Activated CD8-positive, alpha-beta T cell treated with anti-CD3 and anti-CD28 coated beads for 36 hours (primary cell): ENCODE data around the gene MLC1. TPM values are rescaled to one million over a fixed set of nuclear protein-coding genes. Genes with fewer than 3 reads are reported as not detected.

ENCODE experiments used
- ATAC-seq: fragments of 200-7000 bp; cut with Tn5 transposase; one replicate; pipeline ENCODE4 v1.10.0; 2021; ENCODE audit warnings: mild to moderate bottlenecking, moderate library complexity
- CTCF ChIA-PET: fragments of 350-600 bp; sonication (Branson Sonifier 250); formaldehyde crosslinking; loops from one replicate; lab custom pipeline; 2021; ENCODE audit warnings: antibody characterized with exemption; lab: Charles Lee
- POLR2A ChIA-PET: fragments of 350-600 bp; sonication (Branson Sonifier 250); formaldehyde crosslinking; loops from one replicate; lab custom pipeline; 2021; ENCODE audit warnings: antibody characterized with exemption; lab: Charles Lee
- DNase-seq: peaks from one replicate; pipeline ENCODE4 v3.0.0-alpha.2; 2020
- H3K27ac Mint-ChIP-seq: one replicate; pipeline ENCODE4 v1.8.0; 2021; ENCODE audit warnings: mild to moderate bottlenecking, mixed read lengths
- H3K27me3 Mint-ChIP-seq: one replicate; pipeline ENCODE4 v1.8.0; 2021; ENCODE audit warnings: mixed read lengths
- H3K36me3 Mint-ChIP-seq: one replicate; pipeline ENCODE4 v1.8.0; 2021; ENCODE audit warnings: low read depth, mixed read lengths
- H3K4me1 Mint-ChIP-seq: one replicate; pipeline ENCODE4 v1.8.0; 2021; ENCODE audit warnings: low read depth, mixed read lengths
- H3K4me3 Mint-ChIP-seq: one replicate; pipeline ENCODE4 v1.8.0; 2021; ENCODE audit warnings: mild to moderate bottlenecking, moderate library complexity, mixed read lengths
- H3K9me3 Mint-ChIP-seq: one replicate; pipeline ENCODE4 v1.8.0; 2021; ENCODE audit warnings: mixed read lengths
- intact Hi-C: fragments of 100-400 bp; cut with micrococcal nuclease; formaldehyde crosslinking; loops from one replicate; pipeline ENCODE4 v1.10.0; 2022
- total RNA-seq, 2 experiments: library from RNA; stranded (reverse); gene quantifications; one replicate each; pipeline ENCODE4 v1.2.3, GENCODE V29; 2021
- TF ChIP-seq, protein P1 (sequence below): fragments of 200-600 bp; IDR thresholded peaks from one replicate; pipeline ENCODE4 v1.8.0; 2022; ENCODE audit warnings: antibody characterized with exemption, mild to moderate bottlenecking

The MLC1 gene
- total RNA-seq, 2 experiments from 2014 or later, result 1.3 to 1.5 TPM

DNA sequence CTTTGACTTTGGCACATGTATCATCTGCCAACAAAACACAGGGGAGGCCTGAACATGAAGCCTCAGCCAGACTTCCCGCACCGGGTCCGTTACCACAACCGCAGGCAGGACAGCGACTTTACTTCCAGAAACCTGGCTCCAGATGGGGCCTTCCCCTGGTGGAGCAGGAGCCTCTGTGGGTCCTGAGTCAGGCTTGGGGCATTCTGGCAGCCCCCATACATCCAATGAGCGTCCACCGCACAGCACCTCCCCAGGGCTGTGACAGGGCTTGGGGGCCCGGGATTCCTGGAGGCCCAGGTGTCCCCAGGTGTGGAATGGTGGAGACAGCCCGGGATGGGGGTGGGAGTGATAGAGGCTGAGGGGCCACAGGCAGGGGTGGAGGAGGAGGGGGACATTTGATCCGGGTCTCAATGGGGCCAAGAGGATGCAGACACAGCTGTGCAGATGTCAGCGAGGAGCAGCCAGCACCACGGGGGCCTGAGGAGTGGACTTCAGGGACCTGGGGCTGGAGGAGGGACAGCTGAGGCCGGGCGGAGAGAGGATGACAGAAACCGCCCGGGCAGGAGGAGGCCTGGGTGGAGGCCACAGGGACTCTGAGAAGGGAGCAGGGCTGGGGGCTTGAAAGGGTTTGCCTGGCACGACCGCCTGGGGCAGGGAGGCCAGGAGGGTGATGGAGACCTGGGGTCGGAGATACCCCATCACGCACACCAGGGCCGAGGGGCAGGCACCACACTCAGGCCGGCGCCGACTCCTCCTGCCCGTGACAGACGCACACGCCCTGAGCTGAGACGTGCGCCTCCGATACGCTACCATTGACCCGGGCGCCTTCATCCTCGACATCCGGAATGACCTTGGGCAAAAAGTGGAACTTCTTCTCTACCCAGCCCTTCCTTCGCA, 35.7 kb downstream of the MLC1 start:
- ChIA-PET CTCF (no interaction called here), POLR2A (interaction anchor here (1.0 kb wide), 1 partner anchor 10 kb away, joined by 3 read pairs; no protein-coding TSS in a partner anchor)
- ATAC-seq (no peak), DNase-seq (no peak)
- intact Hi-C loops, result no loop called here
- peaks cover 7% of the 10 kb centered on the region for H3K27me3 Mint-ChIP-seq
- no peak overlapping the region for H3K27ac Mint-ChIP-seq
- no peaks in the 10 kb centered on the region for H3K36me3 Mint-ChIP-seq
- TF ChIP-seq, protein P1, sequence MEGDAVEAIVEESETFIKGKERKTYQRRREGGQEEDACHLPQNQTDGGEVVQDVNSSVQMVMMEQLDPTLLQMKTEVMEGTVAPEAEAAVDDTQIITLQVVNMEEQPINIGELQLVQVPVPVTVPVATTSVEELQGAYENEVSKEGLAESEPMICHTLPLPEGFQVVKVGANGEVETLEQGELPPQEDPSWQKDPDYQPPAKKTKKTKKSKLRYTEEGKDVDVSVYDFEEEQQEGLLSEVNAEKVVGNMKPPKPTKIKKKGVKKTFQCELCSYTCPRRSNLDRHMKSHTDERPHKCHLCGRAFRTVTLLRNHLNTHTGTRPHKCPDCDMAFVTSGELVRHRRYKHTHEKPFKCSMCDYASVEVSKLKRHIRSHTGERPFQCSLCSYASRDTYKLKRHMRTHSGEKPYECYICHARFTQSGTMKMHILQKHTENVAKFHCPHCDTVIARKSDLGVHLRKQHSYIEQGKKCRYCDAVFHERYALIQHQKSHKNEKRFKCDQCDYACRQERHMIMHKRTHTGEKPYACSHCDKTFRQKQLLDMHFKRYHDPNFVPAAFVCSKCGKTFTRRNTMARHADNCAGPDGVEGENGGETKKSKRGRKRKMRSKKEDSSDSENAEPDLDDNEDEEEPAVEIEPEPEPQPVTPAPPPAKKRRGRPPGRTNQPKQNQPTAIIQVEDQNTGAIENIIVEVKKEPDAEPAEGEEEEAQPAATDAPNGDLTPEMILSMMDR, result no peak
- H3K4me3 Mint-ChIP-seq, result no peak overlapping the region
- H3K9me3 Mint-ChIP-seq, result peaks cover 1% of the 10 kb centered on the region
- H3K4me1 Mint-ChIP-seq, result peaks cover 4% of the 10 kb centered on the region

DNA sequence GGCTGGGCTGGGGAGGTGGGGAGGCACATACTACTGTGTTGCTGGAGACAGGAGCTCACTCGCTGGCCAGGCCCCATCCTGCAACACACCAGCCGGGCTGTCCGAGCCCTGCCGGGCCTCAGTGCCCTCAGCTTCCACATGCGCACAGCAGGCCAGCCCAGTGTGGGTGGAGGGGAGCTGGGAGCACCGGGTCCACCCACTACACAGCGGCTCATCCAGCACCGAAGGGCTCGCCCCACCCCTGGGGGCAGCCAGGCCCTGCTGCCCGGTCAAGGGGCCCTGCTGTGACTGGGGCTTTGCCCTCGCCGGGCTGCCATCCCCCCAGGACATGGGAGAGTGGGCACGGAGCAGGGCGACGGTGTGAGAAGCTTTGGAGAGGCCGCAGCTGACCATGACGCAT, 36.4 kb downstream of the MLC1 start:
- POLR2A ChIA-PET, result no interaction called here
- no peak for DNase-seq
- Mint-ChIP-seq H3K27ac (no peak overlapping the region), H3K36me3 (no peaks in the 10 kb centered on the region), H3K4me1 (peaks cover 9% of the 10 kb centered on the region), H3K4me3 (no peak overlapping the region), H3K9me3 (peaks cover 1% of the 10 kb centered on the region), H3K27me3 (peaks cover 11% of the 10 kb centered on the region)
- ATAC-seq, result no peak
- CTCF ChIA-PET, result no interaction called here
- intact Hi-C loops, result no loop called here
- TF ChIP-seq, protein P1, result no peak

DNA sequence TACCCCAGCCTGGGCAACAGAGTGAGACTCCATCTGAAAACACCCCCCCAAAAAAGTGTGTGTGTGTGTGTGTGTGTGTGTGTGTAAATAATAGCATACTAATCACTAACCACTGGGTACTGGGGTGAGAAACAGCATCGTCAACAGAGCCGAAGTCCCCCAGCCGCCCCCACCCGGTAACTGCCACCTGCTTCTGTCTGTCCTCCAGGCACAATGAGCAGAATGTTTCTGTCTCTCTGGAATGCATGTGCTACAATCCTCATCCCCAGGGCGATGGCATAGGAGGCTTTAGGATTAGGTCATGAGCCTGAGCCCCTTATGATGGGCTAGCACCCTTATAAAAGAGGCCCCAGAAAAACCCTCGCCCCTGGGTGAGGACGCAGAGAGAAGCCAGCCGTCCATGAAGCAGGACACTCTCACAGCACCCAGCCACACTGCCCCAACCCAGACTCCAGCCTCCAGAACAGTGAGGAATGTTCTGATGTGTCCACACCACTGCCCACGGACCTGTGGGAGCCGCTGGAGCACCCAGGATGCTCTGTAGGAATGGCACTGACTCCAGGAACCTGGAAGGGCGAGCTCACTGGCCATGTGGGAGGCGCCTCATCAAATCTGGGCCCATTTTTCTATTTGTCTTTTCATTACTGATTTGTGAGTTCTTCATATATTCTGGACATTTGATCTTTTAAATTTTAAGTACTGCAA, 37.0 kb downstream of the MLC1 start:
- H3K27me3 Mint-ChIP-seq, result peaks cover 15% of the 10 kb centered on the region
- H3K36me3 Mint-ChIP-seq, result no peaks in the 10 kb centered on the region
- intact Hi-C loops, result no loop called here
- no peak for ATAC-seq
- ChIA-PET CTCF (no interaction called here), POLR2A (no interaction called here)
- TF ChIP-seq, protein P1, result no peak
- H3K9me3 Mint-ChIP-seq, result peaks cover under 1% of the 10 kb centered on the region
- DNase-seq, result no peak
- H3K4me3 Mint-ChIP-seq, result no peak overlapping the region
- no peak overlapping the region for H3K27ac Mint-ChIP-seq
- H3K4me1 Mint-ChIP-seq, result peaks cover 9% of the 10 kb centered on the region

DNA sequence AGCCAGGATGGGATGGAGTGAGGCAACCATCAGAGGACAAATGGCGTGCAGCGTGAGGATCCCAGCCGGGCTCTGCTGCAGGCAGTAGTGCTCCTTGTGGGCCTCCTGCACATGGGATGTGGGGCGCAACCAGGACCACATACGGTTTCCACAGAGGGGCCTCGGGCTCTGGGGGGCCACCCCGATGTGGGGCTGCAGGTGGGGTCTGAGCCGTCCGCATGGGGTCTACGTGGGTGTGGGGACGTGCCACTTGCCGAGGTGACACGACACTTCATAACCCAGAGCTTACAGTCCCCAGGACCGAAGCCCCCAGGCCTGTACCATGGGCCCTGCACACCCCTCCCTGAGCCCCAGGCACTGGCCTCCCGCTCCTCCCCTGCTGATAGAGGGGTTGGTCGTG, 37.9 kb downstream of the MLC1 start:
- no peak for DNase-seq
- intact Hi-C loops, result no loop called here
- CTCF ChIA-PET, result no interaction called here

More for the DNA sequence above, 37.9 kb downstream of the MLC1 start:
- Mint-ChIP-seq H3K4me1 (peaks cover 9% of the 10 kb centered on the region), H3K4me3 (no peak overlapping the region), H3K36me3 (no peaks in the 10 kb centered on the region), H3K27ac (no peak overlapping the region), H3K9me3 (no peaks in the 10 kb centered on the region), H3K27me3 (peaks cover 20% of the 10 kb centered on the region)
- POLR2A ChIA-PET, result no interaction called here
- no peak for ATAC-seq
- TF ChIP-seq, protein P1, result no peak
